HG02610 (cell line): ENCODE results near the gene NME8.

Experiments used
- ATAC-seq: cut with Tn5 transposase; IDR thresholded peaks from one replicate; pipeline ENCODE4 v1.9.1; 2021; ENCODE audit warnings: mild to moderate bottlenecking, moderate library complexity; ENCODE audit not compliant: unreplicated experiment

NME8 gene

GRCh38 chr7:37899712-37900247 is 51.4 kb downstream of the NME8 start:
- no peak for ATAC-seq

- ATAC-seq: no peak
Measured at GRCh38 chr7:37901236-37901827, 52.9 kb downstream of the NME8 start.

GRCh38 chr7:37901890-37902524 is 53.6 kb downstream of the NME8 start:
- no peak for ATAC-seq

GRCh38 chr7:37908221-37908788 is 59.9 kb downstream of the NME8 start:
- no peak for ATAC-seq

- no peak for ATAC-seq
Measured at GRCh38 chr7:37912756-37913155, 64.4 kb downstream of the NME8 start.

GRCh38 chr7:37915438-37915837 is 67.0 kb downstream of the NME8 start:
- no peak for ATAC-seq

GRCh38 chr7:37916017-37916672 is 67.7 kb downstream of the NME8 start:
- ATAC-seq: no peak

GRCh38 chr7:37916673-37917660 is 68.6 kb downstream of the NME8 start, which contains the start of gene SFRP4:
TSS of gene SFRP4 (minus strand) at chr7:37916817. CDS start at chr7:37916537, 280 bp downstream.
- ATAC-seq: peak; percentile 39

- ATAC-seq: no peak
Measured at GRCh38 chr7:37918526-37918925, 70.1 kb downstream of the NME8 start.

GRCh38 chr7:37920305-37920848 is 72.0 kb downstream of the NME8 start, which contains the start of gene EPDR1:
TSS of gene EPDR1 (plus strand) at chr7:37920640. CDS start at chr7:37920940, 300 bp downstream.
- no peak for ATAC-seq

- ATAC-seq: no peak
Measured at GRCh38 chr7:37920849-37921805, 72.7 kb downstream of the NME8 start.

GRCh38 chr7:37921876-37922275 is 73.5 kb downstream of the NME8 start:
- no peak for ATAC-seq

- ATAC-seq: no peak
Measured at GRCh38 chr7:37923996-37924395, 75.6 kb downstream of the NME8 start.

- ATAC-seq: no peak
Measured at GRCh38 chr7:37924491-37925041, 76.2 kb downstream of the NME8 start.

GRCh38 chr7:37925620-37926019 is 77.2 kb downstream of the NME8 start:
- ATAC-seq: no peak

- ATAC-seq: no peak
Measured at GRCh38 chr7:37927773-37928444, 79.5 kb downstream of the NME8 start.

- no peak for ATAC-seq
Measured at GRCh38 chr7:37928878-37929277, 80.5 kb downstream of the NME8 start.
